Activated CD8-positive, alpha-beta memory T cell treated with anti-CD3 and anti-CD28 coated beads for 48 hours (primary cell): ENCODE results near the gene ZNF469.
"Not testable (repeated sequence)": the region's sequence is repeated elsewhere in the genome, so short reads cannot be mapped to it uniquely, and the experiment has no call there.

Source experiments
- DNase-seq, 3 experiments: peaks; one replicate each; pipeline ENCODE4 v3.0.0-alpha.2; 2020; ENCODE audit warnings: low read depth in 2 of 3, low spot score in 2 of 3

ZNF469 gene

DNA sequence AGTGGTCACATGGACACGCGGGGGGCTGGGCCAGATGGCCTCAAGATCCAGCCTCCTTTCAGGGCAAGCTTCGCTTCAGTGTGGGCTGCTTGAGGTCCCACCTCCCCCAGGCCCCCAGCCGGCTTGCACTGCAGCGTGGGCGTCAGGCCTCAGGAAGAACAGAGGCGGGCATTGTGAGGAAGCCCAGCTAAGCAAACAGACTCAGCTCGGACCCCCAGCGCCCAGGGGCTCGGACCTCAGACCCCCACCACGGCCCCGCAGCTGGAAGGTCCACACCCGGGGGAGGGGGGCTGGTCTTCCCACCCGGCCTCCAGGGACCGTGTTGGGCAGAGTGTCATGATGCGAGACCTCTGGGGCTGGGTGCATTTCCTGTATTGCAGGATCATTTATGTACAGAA lies 24.7 kb upstream of the ZNF469 start:
- no peak for DNase-seq

- DNase-seq = no peak
These were observed 23.8 kb upstream of the ZNF469 start for GRCh38 chr16:88359008-88359407.

- DNase-seq = not testable (repeated sequence)
These were observed 22.4 kb upstream of the ZNF469 start for GRCh38 chr16:88360401-88360800.

- DNase-seq = no peak
These were observed 21.8 kb upstream of the ZNF469 start for GRCh38 chr16:88360999-88361398.

GRCh38 chr16:88361775-88362174 lies 21.0 kb upstream of the ZNF469 start:
- no peak for DNase-seq

- DNase-seq = no peak
These were observed 19.4 kb upstream of the ZNF469 start for GRCh38 chr16:88363239-88363891.

- no peak for DNase-seq
These were observed 17.4 kb upstream of the ZNF469 start for GRCh38 chr16:88365244-88365865.

- no peak for DNase-seq
These were observed 16.6 kb upstream of the ZNF469 start for GRCh38 chr16:88366032-88366703.

GRCh38 chr16:88366704-88367047 lies 16.1 kb upstream of the ZNF469 start:
- no peak for DNase-seq

- no peak for DNase-seq
These were observed 15.2 kb upstream of the ZNF469 start for GRCh38 chr16:88367560-88367959.

GRCh38 chr16:88368036-88368435 lies 14.7 kb upstream of the ZNF469 start:
- DNase-seq = no peak

DNA sequence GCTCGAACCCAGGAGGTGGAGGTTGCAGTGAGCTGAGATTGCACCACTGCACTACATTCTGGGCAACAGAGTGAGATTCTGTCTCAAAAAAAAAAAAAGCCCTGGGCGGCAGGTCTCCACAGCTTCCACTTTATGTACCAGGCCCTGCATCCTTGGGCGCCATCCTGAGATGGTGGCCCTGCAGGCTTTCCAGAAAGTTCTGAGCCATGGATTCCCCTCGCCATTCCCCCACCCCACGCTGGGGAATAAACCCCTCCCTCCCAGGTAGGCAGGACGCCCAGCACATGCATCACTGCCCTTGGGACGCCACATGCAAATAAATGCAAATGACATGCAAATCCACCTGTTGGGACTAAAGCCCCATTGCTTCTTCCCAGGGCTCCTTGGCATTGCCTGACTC lies 13.8 kb upstream of the ZNF469 start:
- DNase-seq = no peak

DNA sequence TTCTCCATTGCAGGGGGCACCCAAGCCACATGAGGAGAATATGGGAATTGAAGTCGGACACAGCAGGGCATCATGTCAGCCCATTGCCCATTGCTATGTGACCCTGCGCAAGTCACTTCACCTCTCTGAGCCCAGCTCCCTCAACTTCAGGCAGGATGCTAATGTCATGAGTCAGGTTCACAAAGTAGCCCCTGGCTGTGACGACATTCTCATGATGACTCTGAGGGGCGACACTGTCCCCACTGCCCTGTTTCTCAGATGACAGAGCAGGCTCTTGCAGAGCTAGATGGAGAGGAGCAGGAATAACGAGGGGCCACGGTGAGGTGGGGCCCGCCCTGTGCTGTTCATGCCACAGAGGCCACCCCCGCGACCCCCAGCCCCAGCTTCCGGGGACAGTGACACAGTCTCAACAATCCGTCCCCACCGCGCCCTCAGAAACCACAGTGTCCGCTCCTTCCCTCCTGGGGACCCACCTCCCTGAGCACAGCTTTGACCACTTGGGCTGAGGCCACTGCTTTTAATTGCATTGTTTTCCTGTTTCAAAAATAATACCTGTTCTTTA lies 13.2 kb upstream of the ZNF469 start:
- no peak for DNase-seq

DNA sequence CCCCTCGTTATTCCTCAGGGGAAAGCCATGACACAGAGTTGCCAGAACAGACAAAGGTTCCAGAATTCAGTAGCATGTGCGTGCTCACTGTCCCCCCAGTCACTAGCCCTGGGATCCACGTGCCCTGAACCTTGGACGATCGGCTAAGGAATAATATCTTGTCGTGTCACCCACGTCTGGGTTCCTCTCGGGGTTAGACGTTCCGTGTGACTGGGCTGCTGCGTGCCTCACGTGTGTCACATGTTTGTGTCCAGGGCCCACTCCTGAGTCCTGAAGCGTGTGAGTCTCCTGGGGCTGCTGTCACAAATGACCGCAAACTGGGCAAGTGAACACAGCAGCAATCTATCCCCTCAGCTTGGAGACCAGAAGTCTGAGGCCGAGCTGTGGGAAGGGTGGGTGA lies 12.4 kb upstream of the ZNF469 start:
- no peak for DNase-seq

DNA sequence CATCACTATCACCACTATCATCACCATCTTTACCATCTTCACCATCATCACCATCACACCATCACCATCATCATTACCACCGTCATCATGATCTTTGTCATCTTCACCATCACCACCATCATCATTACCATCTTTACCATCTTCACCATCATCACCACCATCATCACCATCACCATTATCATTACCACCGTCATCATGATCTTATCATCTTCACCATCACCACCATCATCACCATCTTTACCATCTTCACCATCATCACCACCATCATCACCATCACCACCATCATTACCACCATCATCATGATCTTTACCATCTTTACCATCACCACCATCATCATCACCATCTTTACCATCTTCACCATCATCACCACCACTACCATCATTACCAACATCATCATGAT lies 10.2 kb upstream of the ZNF469 start:
- DNase-seq = no peak

GRCh38 chr16:88373211-88373610 lies 9.5 kb upstream of the ZNF469 start:
- no peak for DNase-seq

GRCh38 chr16:88373927-88374492 lies 8.7 kb upstream of the ZNF469 start:
- no peak for DNase-seq

- DNase-seq = no peak
These were observed 8.0 kb upstream of the ZNF469 start for GRCh38 chr16:88374736-88375135.

DNA sequence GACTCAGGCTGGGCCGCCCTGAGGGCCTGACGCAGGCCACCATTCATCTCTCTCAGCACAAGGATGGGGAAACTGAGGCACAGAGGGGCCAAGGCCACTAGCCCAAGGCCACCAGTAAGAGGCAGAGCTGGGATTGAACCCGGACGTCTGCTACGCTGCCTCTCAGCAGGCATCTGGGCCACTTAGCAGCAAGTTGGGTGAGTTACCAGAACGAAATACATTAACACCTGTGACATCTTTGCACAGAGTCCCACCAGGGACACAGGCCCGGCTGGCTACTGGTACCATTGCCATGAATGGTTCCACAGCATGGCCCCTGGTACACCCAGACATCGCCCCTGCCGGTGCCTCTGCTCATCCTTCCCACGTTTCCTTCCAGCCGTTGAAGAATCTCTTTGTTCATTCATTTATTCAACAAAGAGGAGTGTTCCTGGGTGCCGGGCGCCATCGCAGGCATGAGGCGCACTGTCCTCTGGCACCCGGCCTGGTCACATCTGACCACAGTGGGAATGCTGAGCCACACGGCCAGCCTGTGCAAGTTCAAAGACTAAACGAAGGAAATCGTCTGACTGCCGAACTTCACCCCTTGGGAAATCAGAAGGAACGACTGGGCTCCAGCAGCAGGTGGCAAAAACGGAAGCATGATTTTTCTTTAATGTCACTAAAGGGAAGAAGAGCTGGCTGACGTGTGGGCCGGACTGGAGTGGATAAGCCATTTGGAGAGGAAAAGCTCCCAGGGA lies 7.4 kb upstream of the ZNF469 start:
- no peak for DNase-seq

GRCh38 chr16:88375996-88376834 lies 6.5 kb upstream of the ZNF469 start:
- no peak for DNase-seq
